ENCODE data around the gene CAPRIN1. TPM values are rescaled to one million over a fixed set of nuclear protein-coding genes. Genes with fewer than 3 reads are reported as not detected.

Gene CAPRIN1
- polyA plus RNA-seq, 1 of the 3 experiments (the other 2 are of a cell fraction): 67.1 TPM

DNA sequence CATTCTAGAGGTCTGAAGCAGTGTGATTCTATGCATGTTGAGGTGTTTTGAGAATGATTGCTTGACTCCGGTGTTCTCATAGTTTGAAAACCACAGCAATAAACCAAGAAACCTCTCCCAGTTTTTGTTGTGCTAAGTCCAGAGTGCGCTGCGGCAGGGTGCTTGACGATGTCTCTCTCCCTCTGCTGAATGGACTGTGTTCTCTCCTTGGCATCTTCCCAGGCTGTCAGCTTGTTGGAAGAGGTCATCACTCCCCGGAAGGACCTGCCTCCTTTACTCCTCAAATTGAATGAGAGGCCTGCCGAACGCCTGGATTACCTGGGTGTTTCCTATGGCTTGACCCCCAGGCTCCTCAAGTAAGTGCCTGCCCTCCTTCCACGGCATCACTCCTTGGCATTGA is 84.9 kb downstream of the CAPRIN1 start:
- H2AFZ ChIP-seq (ENCODE audit: low read depth): no peak overlapping the region
- ChIA-PET POLR2A (no interaction called here), CTCF (interaction anchor here (3.1 kb wide), 1 partner anchor 14 kb away, joined by 10 read pairs; no protein-coding TSS in a partner anchor)
- H3K79me2 ChIP-seq (ENCODE audit: insufficient read depth): no peaks in the 10 kb centered on the region
- H3K4me1 ChIP-seq (ENCODE audit: control insufficient read depth in 1 of 2, insufficient read depth in 2 of 2, low read depth in 1 of 2, low read length in 1 of 2): no peaks in the 10 kb centered on the region
- 91% methylated on average over 6 of the region's 8 CpGs for WGBS (ENCODE audit: low lambda C conversion rate)
- H3K9ac ChIP-seq: no peak overlapping the region
- H3K27me3 ChIP-seq (ENCODE audit: insufficient read depth): no peaks in the 10 kb centered on the region
- H3F3A ChIP-seq (replicated peaks; ENCODE audit: insufficient read depth): no peaks in the 10 kb centered on the region
- no peak overlapping the region for H3K27ac ChIP-seq (ENCODE audit: low read depth in 2 of 2, low read length in 1 of 2)
- H3K4me2 ChIP-seq: no peak overlapping the region
- H4K20me1 ChIP-seq (ENCODE audit: insufficient read depth): no peaks in the 10 kb centered on the region
- peaks cover 15 to 86% of the 10 kb centered on the region in 2 experiments for H3K36me3 ChIP-seq (replicated peaks in 1 of 2; ENCODE audit: control insufficient read depth in 1 of 2, insufficient read depth in 2 of 2, low read length in 1 of 2)
- H3K4me3 ChIP-seq (ENCODE audit: low read depth in 2 of 2, low read length in 1 of 2): no peak overlapping the region
- DNase-seq: no peak
- H3K9me3 ChIP-seq: no peaks in the 10 kb centered on the region
- no peaks in the 10 kb centered on the region for H3K9me2 ChIP-seq
- TF ChIP-seq EP300 (IDR thresholded peaks at IDR 0.05; ENCODE audit: borderline replicate concordance in 1 of 2, low read depth in 1 of 2, low read length in 1 of 2) (no peak), EZH2phosphoT487 (IDR thresholded peaks at IDR 0.05; ENCODE audit: borderline replicate concordance, low read depth) (no peak), TEAD4 (IDR thresholded peaks at IDR 0.05; ENCODE audit: borderline replicate concordance, insufficient read depth) (no peak), SIN3A (IDR thresholded peaks at IDR 0.05; ENCODE audit: borderline replicate concordance, low read depth, low read length) (no peak), RCOR1 (IDR thresholded peaks at IDR 0.05; ENCODE audit: low read length) (no peak), MEF2A (IDR thresholded peaks at IDR 0.05; ENCODE audit: borderline replicate concordance, low read depth) (no peak), RXRA (IDR thresholded peaks at IDR 0.05; ENCODE audit: borderline replicate concordance, low read depth) (no peak), GATA2 (CRISPR knock-in tag; IDR thresholded peaks at IDR 0.05) (no peak), NRF1 (IDR thresholded peaks at IDR 0.05; ENCODE audit: low read depth, low read length) (no peak)
- TF ChIP-seq, protein P1, sequence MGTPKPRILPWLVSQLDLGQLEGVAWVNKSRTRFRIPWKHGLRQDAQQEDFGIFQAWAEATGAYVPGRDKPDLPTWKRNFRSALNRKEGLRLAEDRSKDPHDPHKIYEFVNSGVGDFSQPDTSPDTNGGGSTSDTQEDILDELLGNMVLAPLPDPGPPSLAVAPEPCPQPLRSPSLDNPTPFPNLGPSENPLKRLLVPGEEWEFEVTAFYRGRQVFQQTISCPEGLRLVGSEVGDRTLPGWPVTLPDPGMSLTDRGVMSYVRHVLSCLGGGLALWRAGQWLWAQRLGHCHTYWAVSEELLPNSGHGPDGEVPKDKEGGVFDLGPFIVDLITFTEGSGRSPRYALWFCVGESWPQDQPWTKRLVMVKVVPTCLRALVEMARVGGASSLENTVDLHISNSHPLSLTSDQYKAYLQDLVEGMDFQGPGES (IDR thresholded peaks at IDR 0.05; ENCODE audit: low read depth, low read length): no peak
- TF ChIP-seq, protein P2, sequence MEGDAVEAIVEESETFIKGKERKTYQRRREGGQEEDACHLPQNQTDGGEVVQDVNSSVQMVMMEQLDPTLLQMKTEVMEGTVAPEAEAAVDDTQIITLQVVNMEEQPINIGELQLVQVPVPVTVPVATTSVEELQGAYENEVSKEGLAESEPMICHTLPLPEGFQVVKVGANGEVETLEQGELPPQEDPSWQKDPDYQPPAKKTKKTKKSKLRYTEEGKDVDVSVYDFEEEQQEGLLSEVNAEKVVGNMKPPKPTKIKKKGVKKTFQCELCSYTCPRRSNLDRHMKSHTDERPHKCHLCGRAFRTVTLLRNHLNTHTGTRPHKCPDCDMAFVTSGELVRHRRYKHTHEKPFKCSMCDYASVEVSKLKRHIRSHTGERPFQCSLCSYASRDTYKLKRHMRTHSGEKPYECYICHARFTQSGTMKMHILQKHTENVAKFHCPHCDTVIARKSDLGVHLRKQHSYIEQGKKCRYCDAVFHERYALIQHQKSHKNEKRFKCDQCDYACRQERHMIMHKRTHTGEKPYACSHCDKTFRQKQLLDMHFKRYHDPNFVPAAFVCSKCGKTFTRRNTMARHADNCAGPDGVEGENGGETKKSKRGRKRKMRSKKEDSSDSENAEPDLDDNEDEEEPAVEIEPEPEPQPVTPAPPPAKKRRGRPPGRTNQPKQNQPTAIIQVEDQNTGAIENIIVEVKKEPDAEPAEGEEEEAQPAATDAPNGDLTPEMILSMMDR (IDR thresholded peaks at IDR 0.05): no peak

DNA sequence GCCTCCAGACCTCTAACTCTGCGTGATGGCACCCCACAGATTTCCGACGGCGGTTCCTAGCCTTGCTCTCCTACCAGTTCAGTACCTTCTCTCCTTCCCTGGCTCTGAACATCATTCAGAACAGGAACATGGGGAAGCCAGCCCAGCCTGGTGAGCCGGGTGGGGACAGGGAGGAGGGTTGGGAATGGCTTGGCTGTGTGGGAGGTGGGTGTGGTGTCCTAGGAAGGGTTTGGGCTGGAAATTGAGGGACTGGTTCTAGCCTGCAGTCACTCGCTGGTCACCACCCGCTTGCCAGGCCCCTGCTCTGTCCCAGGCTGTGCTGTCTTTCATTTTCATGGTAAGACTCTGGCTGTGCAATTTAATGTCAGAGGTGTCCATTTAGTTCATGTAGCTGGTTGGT is 87.8 kb downstream of the CAPRIN1 start:
- no peaks in the 10 kb centered on the region for H3K27me3 ChIP-seq (ENCODE audit: insufficient read depth)
- ChIA-PET POLR2A (no interaction called here), CTCF (interaction anchor here (1.6 kb wide), 1 partner anchor 11 kb away, joined by 4 read pairs; no protein-coding TSS in a partner anchor)
- H3K4me2 ChIP-seq: no peak overlapping the region
- 100% methylated on average over 7 of the region's 7 CpGs for WGBS (ENCODE audit: low lambda C conversion rate)
- H3K9me3 ChIP-seq: no peaks in the 10 kb centered on the region
- H3K27ac ChIP-seq (ENCODE audit: low read depth in 2 of 2, low read length in 1 of 2): no peak overlapping the region
- no peaks in the 10 kb centered on the region for H3K4me1 ChIP-seq (ENCODE audit: control insufficient read depth in 1 of 2, insufficient read depth in 2 of 2, low read depth in 1 of 2, low read length in 1 of 2)
- no peak overlapping the region for H3K9ac ChIP-seq
- H3K36me3 ChIP-seq (replicated peaks in 1 of 2; ENCODE audit: control insufficient read depth in 1 of 2, insufficient read depth in 2 of 2, low read length in 1 of 2): peaks cover 30 to 92% of the 10 kb centered on the region in 2 experiments
- H2AFZ ChIP-seq (ENCODE audit: low read depth): no peak overlapping the region
- no peaks in the 10 kb centered on the region for H4K20me1 ChIP-seq (ENCODE audit: insufficient read depth)
- no peaks in the 10 kb centered on the region for H3K79me2 ChIP-seq (ENCODE audit: insufficient read depth)
- no peak for DNase-seq
- no peaks in the 10 kb centered on the region for H3F3A ChIP-seq (replicated peaks; ENCODE audit: insufficient read depth)
- no peaks in the 10 kb centered on the region for H3K9me2 ChIP-seq
- no peak overlapping the region for H3K4me3 ChIP-seq (ENCODE audit: low read depth in 2 of 2, low read length in 1 of 2)
- TF ChIP-seq RAD21 (IDR thresholded peaks at IDR 0.05; ENCODE audit: low read length) (no peak), TAF1 (IDR thresholded peaks at IDR 0.05; ENCODE audit: borderline replicate concordance, low read depth, low read length) (no peak), TEAD4 (IDR thresholded peaks at IDR 0.05; ENCODE audit: borderline replicate concordance, insufficient read depth) (no peak), FOSL2 (IDR thresholded peaks at IDR 0.05; ENCODE audit: borderline replicate concordance, low read depth) (no peak), EZH2phosphoT487 (IDR thresholded peaks at IDR 0.05; ENCODE audit: borderline replicate concordance, low read depth) (no peak), GATA2 (CRISPR knock-in tag; IDR thresholded peaks at IDR 0.05) (no peak), RCOR1 (IDR thresholded peaks at IDR 0.05; ENCODE audit: low read length) (no peak), NFIC (IDR thresholded peaks at IDR 0.05; ENCODE audit: borderline replicate concordance) (no peak), GABPA (IDR thresholded peaks at IDR 0.05; ENCODE audit: low read depth) (no peak), JUND (IDR thresholded peaks at IDR 0.05) (no peak), CHD2 (IDR thresholded peaks at IDR 0.05; ENCODE audit: low read length, partially characterized antibody) (no peak)
- TF ChIP-seq, protein P2 (IDR thresholded peaks at IDR 0.05): no peak
- TF ChIP-seq, protein P3, sequence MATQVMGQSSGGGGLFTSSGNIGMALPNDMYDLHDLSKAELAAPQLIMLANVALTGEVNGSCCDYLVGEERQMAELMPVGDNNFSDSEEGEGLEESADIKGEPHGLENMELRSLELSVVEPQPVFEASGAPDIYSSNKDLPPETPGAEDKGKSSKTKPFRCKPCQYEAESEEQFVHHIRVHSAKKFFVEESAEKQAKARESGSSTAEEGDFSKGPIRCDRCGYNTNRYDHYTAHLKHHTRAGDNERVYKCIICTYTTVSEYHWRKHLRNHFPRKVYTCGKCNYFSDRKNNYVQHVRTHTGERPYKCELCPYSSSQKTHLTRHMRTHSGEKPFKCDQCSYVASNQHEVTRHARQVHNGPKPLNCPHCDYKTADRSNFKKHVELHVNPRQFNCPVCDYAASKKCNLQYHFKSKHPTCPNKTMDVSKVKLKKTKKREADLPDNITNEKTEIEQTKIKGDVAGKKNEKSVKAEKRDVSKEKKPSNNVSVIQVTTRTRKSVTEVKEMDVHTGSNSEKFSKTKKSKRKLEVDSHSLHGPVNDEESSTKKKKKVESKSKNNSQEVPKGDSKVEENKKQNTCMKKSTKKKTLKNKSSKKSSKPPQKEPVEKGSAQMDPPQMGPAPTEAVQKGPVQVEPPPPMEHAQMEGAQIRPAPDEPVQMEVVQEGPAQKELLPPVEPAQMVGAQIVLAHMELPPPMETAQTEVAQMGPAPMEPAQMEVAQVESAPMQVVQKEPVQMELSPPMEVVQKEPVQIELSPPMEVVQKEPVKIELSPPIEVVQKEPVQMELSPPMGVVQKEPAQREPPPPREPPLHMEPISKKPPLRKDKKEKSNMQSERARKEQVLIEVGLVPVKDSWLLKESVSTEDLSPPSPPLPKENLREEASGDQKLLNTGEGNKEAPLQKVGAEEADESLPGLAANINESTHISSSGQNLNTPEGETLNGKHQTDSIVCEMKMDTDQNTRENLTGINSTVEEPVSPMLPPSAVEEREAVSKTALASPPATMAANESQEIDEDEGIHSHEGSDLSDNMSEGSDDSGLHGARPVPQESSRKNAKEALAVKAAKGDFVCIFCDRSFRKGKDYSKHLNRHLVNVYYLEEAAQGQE (IDR thresholded peaks at IDR 0.05; ENCODE audit: low read depth, low read length): no peak
